H54 (cell line): Measurements from ENCODE around the gene PLSCR3.

Source experiments
- DNase-seq: peaks from one replicate; pipeline ENCODE4 v3.0.0; 2011; ENCODE audit warnings: low spot score, mixed read lengths; ENCODE audit not compliant: insufficient read length
- FAIRE-seq: peaks from 3 replicates; lab custom pipeline; 2011; peaks lifted over from hg19 to GRCh38; lab: Jason Lieb, UNC
- POLR2A ChIP-seq: IDR thresholded peaks from 2 replicates; pipeline ENCODE4 v1.6.1; 2011; ENCODE audit warnings: low read depth, mild to moderate bottlenecking, low read length

The PLSCR3 gene

GRCh38 chr17:7394452-7395191 is at the start of gene PLSCR3:
PLSCR3 (minus strand) TSS chr17:7394525; CDS start chr17:7394110, 415 bp downstream.
- no peak for FAIRE-seq
- TF ChIP-seq POLR2A = peak; percentile 46

GRCh38 chr17:7443499-7444485 is 49.5 kb upstream of the PLSCR3 start:
- FAIRE-seq (no peak), DNase-seq (no peak)
- no peak for TF ChIP-seq POLR2A

More at GRCh38 chr17:7394452-7395191, at the start of gene PLSCR3:
- peak; percentile 93 for DNase-seq

GRCh38 chr17:7442142-7442541 is 47.8 kb upstream of the PLSCR3 start:
- no peak for FAIRE-seq
- no peak for TF ChIP-seq POLR2A
- no peak for DNase-seq

- DNase-seq (no peak), FAIRE-seq (no peak)
- no peak for TF ChIP-seq POLR2A
These were observed 46.9 kb upstream of the PLSCR3 start for GRCh38 chr17:7441266-7441665.

- TF ChIP-seq POLR2A = no peak
- no peak for FAIRE-seq
- DNase-seq = no peak
These were observed 46.5 kb upstream of the PLSCR3 start for GRCh38 chr17:7440834-7441195.

- FAIRE-seq (no peak), DNase-seq (no peak)
- no peak for TF ChIP-seq POLR2A
These were observed 45.9 kb upstream of the PLSCR3 start for GRCh38 chr17:7440113-7440833.

- DNase-seq = no peak
These were observed 45.3 kb upstream of the PLSCR3 start, which contains the start of gene FGF11 for GRCh38 chr17:7439462-7440112. FGF11 (plus strand) TSS chr17:7439512; CDS start chr17:7439621, 109 bp downstream.

GRCh38 chr17:7438656-7439460 is 44.5 kb upstream of the PLSCR3 start:
- DNase-seq (no peak), FAIRE-seq (no peak)
- TF ChIP-seq POLR2A = no peak

More at GRCh38 chr17:7439462-7440112, 45.3 kb upstream of the PLSCR3 start, which contains the start of gene FGF11:
- no peak for FAIRE-seq
- no peak for TF ChIP-seq POLR2A

- no peak for TF ChIP-seq POLR2A
- no peak for FAIRE-seq
- DNase-seq = no peak
These were observed 43.8 kb upstream of the PLSCR3 start for GRCh38 chr17:7437950-7438614.

- DNase-seq (no peak), FAIRE-seq (no peak)
- TF ChIP-seq POLR2A = no peak
These were observed 43.1 kb upstream of the PLSCR3 start for GRCh38 chr17:7437369-7437863.

- DNase-seq = peak; percentile 75
- no peak for FAIRE-seq
- no peak for TF ChIP-seq POLR2A
These were observed 42.4 kb upstream of the PLSCR3 start for GRCh38 chr17:7436556-7437368.
